Hepatocyte (in vitro differentiated cells): ENCODE results near the gene DAB2. TPM values are rescaled to one million over a fixed set of nuclear protein-coding genes. Genes with fewer than 3 reads are reported as not detected.

Experiments
- DNase-seq: peaks from one replicate; pipeline ENCODE4 v3.0.0-alpha.2; 2016; ENCODE audit warnings: low spot score
- H2AFZ ChIP-seq: fragments of 200-600 bp; sonication (generic); 2 replicates; pipeline ENCODE4 v1.6.0; 2016; ENCODE audit warnings: antibody characterized with exemption, mild to moderate bottlenecking
- H3K27ac ChIP-seq: fragments of 200-600 bp; sonication (generic); 2 replicates; pipeline ENCODE4 v1.5.1; 2016; ENCODE audit warnings: mild to moderate bottlenecking
- H3K27me3 ChIP-seq: fragments of 200-600 bp; sonication (generic); 2 replicates; pipeline ENCODE4 v1.6.1; 2016
- H3K36me3 ChIP-seq: fragments of 200-600 bp; sonication (generic); replicated peaks from 2 replicates; pipeline ENCODE4 v1.5.1; 2016; ENCODE audit warnings: low read depth; ENCODE audit not compliant: insufficient read depth
- H3K4me1 ChIP-seq: fragments of 200-600 bp; sonication (generic); 2 replicates; pipeline ENCODE4 v1.5.1; 2016; ENCODE audit warnings: mild to moderate bottlenecking, moderate library complexity; ENCODE audit not compliant: insufficient read depth
- H3K4me2 ChIP-seq: fragments of 200-600 bp; sonication (generic); 2 replicates; pipeline ENCODE4 v1.6.0; 2016
- H3K4me3 ChIP-seq: fragments of 200-600 bp; sonication (generic); 2 replicates; pipeline ENCODE4 v1.5.1; 2016; ENCODE audit warnings: mild to moderate bottlenecking
- H3K79me2 ChIP-seq: fragments of 200-600 bp; sonication (generic); 2 replicates; pipeline ENCODE4 v1.6.0; 2017; ENCODE audit warnings: mild to moderate bottlenecking
- H3K9me2 ChIP-seq: fragments of 200-600 bp; sonication (generic); replicated peaks from 2 replicates; pipeline ENCODE4 v1.6.0; 2017; ENCODE audit warnings: mild to moderate bottlenecking; ENCODE audit not compliant: insufficient read depth
- H3K9me3 ChIP-seq: fragments of 200-600 bp; sonication (generic); 2 replicates; pipeline ENCODE4 v1.5.1; 2016; ENCODE audit warnings: low read depth, mild to moderate bottlenecking
- H4K20me1 ChIP-seq: fragments of 200-600 bp; sonication (generic); 2 replicates; pipeline ENCODE4 v1.6.0; 2016; ENCODE audit warnings: mild to moderate bottlenecking; ENCODE audit not compliant: insufficient read depth, poor library complexity, severe bottlenecking
- CTCF ChIP-seq: fragments of 200-600 bp; sonication (generic); IDR thresholded peaks from 2 replicates; pipeline ENCODE4 v1.5.1; 2016; ENCODE audit warnings: antibody characterized with exemption, mild to moderate bottlenecking; ENCODE audit not compliant: poor library complexity
- EZH2 ChIP-seq: fragments of 200-600 bp; sonication (generic); IDR thresholded peaks from 2 replicates; pipeline ENCODE4 v1.6.1; 2016; ENCODE audit warnings: antibody characterized with exemption, mild to moderate bottlenecking, borderline replicate concordance
- EZH2phosphoT487 ChIP-seq: fragments of 200-600 bp; sonication (generic); IDR thresholded peaks from one replicate; pipeline ENCODE4 v1.6.1; 2018; ENCODE audit warnings: antibody characterized with exemption, mild to moderate bottlenecking, low read depth, moderate library complexity; ENCODE audit not compliant: unreplicated experiment, severe bottlenecking
- WGBS: methylation state at CpG from one replicate; pipeline ENCODE4 v1.1.6; 2016; ENCODE audit warnings: low lambda C conversion rate; ENCODE audit errors: missing lambda C conversion rate; 5-methylcytosine and 5-hydroxymethylcytosine counted together
- polyA plus RNA-seq: library from polyadenylated mRNA; unstranded; fragments of >200 nt; fragmentation: Nextera tagmentation; extraction: Ambion mirVana; gene quantifications from 2 replicates; pipeline ENCODE4 v1.2.1, GENCODE V29; 2016
- total RNA-seq: library from RNA; depleted of rRNA; stranded (reverse); fragments of >200 nt; gene quantifications from 2 replicates; pipeline ENCODE4 v1.2.3, GENCODE V29; 2014

The DAB2 gene
- total and polyA plus RNA-seq, 2 experiments from 2014 or later = 98.9 to 130 TPM

GRCh38 chr5:39459071-39459470 is 34.3 kb upstream of the DAB2 start:
- peak; percentile 13 for DNase-seq
- Histone ChIP-seq H3K4me2 (no peak overlapping the region), H4K20me1 (no peaks in the 10 kb centered on the region), H3K9me2 (no peaks in the 10 kb centered on the region), H3K27ac (no peak overlapping the region), H3K9me3 (no peaks in the 10 kb centered on the region), H3K27me3 (no peaks in the 10 kb centered on the region), H2AFZ (no peak overlapping the region), H3K36me3 (no peaks in the 10 kb centered on the region), H3K4me3 (no peak overlapping the region), H3K4me1 (no peaks in the 10 kb centered on the region), H3K79me2 (no peaks in the 10 kb centered on the region)
- TF ChIP-seq EZH2phosphoT487 (no peak), CTCF (no peak), EZH2 (no peak)
- WGBS = 78% methylated on average over 3 of the region's 3 CpGs

- H3K4me2 ChIP-seq = no peak overlapping the region
- no peaks in the 10 kb centered on the region for H3K4me1 ChIP-seq
- no peaks in the 10 kb centered on the region for H3K9me2 ChIP-seq
- no peak overlapping the region for H3K27ac ChIP-seq
- no peak for DNase-seq
- WGBS = 90% methylated on average over 7 of the region's 7 CpGs
- no peaks in the 10 kb centered on the region for H3K27me3 ChIP-seq
- no peak for TF ChIP-seq EZH2
- no peak for TF ChIP-seq CTCF
- no peak for TF ChIP-seq EZH2phosphoT487
- no peaks in the 10 kb centered on the region for H3K79me2 ChIP-seq
- H2AFZ ChIP-seq = no peak overlapping the region
- H3K9me3 ChIP-seq = no peaks in the 10 kb centered on the region
- H4K20me1 ChIP-seq = no peaks in the 10 kb centered on the region
- no peaks in the 10 kb centered on the region for H3K36me3 ChIP-seq
- no peak overlapping the region for H3K4me3 ChIP-seq
These were observed 30.9 kb upstream of the DAB2 start for GRCh38 chr5:39455645-39456044.

- Histone ChIP-seq H2AFZ (no peak overlapping the region), H3K4me3 (no peak overlapping the region), H3K4me1 (no peaks in the 10 kb centered on the region), H3K4me2 (no peak overlapping the region), H3K9me2 (no peaks in the 10 kb centered on the region), H3K9me3 (no peaks in the 10 kb centered on the region), H3K27me3 (no peaks in the 10 kb centered on the region), H4K20me1 (no peaks in the 10 kb centered on the region), H3K27ac (no peak overlapping the region), H3K79me2 (no peaks in the 10 kb centered on the region), H3K36me3 (no peaks in the 10 kb centered on the region)
- DNase-seq = no peak
- TF ChIP-seq CTCF (no peak), EZH2 (no peak), EZH2phosphoT487 (no peak)
These were observed 28.8 kb upstream of the DAB2 start for GRCh38 chr5:39453606-39454005.

GRCh38 chr5:39452846-39453245 is 28.1 kb upstream of the DAB2 start:
- Histone ChIP-seq H3K27me3 (no peaks in the 10 kb centered on the region), H3K9me3 (no peaks in the 10 kb centered on the region), H4K20me1 (no peaks in the 10 kb centered on the region), H3K4me2 (no peak overlapping the region), H3K4me1 (no peaks in the 10 kb centered on the region), H3K79me2 (no peaks in the 10 kb centered on the region), H3K4me3 (no peak overlapping the region), H3K27ac (no peak overlapping the region), H3K9me2 (no peaks in the 10 kb centered on the region), H3K36me3 (no peaks in the 10 kb centered on the region), H2AFZ (no peak overlapping the region)
- TF ChIP-seq CTCF = no peak
- TF ChIP-seq EZH2phosphoT487 = no peak
- TF ChIP-seq EZH2 = no peak
- WGBS = 84% methylated on average over 2 of the region's 2 CpGs
- no peak for DNase-seq
